ENCODE data around the gene TPRN.

Gene TPRN

DNA sequence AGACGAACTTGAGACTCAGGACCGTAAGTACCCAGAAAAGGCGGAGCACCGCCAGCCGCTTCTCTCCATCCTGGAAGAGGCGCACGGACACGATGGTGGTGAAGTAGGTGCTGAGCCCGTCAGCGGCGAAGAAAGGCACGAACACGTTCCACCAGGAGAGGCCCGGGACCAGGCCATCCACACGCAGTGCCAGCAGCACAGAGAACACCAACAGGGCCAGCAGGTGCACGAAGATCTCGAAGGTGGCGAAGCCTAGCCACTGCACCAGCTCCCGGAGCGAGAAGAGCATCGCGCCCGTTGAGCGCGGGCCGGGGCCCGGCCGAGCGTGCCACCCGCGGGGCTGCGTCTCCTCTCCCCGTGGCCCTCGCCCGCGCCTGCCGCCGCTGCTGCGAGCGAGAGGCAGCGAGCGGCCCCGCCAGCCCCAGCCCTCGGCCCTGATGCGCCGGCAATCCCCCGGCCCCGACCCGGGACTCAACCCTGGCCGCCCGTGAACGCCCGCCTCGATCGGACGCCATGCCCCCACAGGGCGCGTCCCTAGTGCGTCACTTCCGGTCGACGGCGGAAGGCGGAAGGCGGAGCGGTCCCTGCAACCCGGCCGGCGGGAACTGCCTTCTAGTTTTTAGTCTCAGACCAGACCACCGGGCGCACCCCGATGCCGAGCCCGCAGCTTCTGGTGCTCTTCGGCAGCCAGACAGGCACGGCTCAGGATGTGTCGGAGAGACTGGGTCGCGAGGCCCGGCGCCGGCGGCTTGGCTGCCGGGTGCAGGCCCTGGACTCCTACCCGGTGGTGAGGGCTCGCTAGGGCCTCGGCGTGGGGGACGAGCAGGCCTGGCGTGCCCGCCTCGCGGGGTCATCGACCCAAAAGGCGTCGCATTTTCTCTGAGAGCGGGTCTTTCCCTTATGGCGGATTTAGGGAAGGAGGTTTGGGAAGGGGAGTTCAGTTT, 4.9 kb upstream of the TPRN start, which contains the start of the genes NDOR1 and TMEM203:
TSS of gene NDOR1 (plus strand) at position 575 of the 944 bp plus-strand sequence. CDS start at position 653, 78 bp downstream.
TSS of gene TMEM203 (minus strand) at position 523 of the 944 bp plus-strand sequence. CDS start at position 289, 234 bp downstream.
- TF ChIP-seq FOXP2 (optimal IDR thresholded peaks at IDR 0.05; ENCODE audit: borderline replicate concordance, extremely low read depth, extremely low read length, insufficient read depth) (no peak), SIN3A (IDR thresholded peaks at IDR 0.05; ENCODE audit: borderline replicate concordance, insufficient read depth, low read length) (peak; percentile 74; the same call in 1 of the 2 replicates), POLR2AphosphoS5 (IDR thresholded peaks at IDR 0.05; ENCODE audit: low read depth, low read length) (peak; percentile 76; the same call in 1 of the 2 replicates), TAF1 (IDR thresholded peaks at IDR 0.05; ENCODE audit: borderline replicate concordance, insufficient read depth, low read length) (peak; percentile 82; the same call in 1 of the 2 replicates)
- TF ChIP-seq, protein P1, sequence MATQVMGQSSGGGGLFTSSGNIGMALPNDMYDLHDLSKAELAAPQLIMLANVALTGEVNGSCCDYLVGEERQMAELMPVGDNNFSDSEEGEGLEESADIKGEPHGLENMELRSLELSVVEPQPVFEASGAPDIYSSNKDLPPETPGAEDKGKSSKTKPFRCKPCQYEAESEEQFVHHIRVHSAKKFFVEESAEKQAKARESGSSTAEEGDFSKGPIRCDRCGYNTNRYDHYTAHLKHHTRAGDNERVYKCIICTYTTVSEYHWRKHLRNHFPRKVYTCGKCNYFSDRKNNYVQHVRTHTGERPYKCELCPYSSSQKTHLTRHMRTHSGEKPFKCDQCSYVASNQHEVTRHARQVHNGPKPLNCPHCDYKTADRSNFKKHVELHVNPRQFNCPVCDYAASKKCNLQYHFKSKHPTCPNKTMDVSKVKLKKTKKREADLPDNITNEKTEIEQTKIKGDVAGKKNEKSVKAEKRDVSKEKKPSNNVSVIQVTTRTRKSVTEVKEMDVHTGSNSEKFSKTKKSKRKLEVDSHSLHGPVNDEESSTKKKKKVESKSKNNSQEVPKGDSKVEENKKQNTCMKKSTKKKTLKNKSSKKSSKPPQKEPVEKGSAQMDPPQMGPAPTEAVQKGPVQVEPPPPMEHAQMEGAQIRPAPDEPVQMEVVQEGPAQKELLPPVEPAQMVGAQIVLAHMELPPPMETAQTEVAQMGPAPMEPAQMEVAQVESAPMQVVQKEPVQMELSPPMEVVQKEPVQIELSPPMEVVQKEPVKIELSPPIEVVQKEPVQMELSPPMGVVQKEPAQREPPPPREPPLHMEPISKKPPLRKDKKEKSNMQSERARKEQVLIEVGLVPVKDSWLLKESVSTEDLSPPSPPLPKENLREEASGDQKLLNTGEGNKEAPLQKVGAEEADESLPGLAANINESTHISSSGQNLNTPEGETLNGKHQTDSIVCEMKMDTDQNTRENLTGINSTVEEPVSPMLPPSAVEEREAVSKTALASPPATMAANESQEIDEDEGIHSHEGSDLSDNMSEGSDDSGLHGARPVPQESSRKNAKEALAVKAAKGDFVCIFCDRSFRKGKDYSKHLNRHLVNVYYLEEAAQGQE (IDR thresholded peaks at IDR 0.05; ENCODE audit: insufficient read depth in 1 of 2, low read depth in 2 of 2, low read length in 2 of 2), result peak in 1 of 2 experiments; percentile 46; a peak in 1 of 4 replicates

DNA sequence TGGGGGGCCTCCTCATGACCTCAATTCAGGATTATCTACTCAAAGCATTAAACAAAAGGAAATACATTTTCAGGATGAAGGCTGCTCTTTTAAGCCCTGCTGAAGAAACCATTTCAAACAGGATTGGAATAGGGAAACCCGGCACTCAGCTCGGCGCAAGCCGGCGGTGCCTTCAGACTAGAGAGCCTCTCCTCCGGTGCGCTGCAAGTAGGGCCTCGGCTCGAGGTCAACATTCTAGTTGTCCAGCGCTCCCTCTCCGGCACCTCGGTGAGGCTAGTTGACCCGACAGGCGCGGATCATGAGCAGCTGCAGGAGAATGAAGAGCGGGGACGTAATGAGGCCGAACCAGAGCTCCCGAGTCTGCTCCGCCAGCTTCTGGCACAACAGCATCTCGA, 4.2 kb upstream of the TPRN start:
- TF ChIP-seq TAF1 (IDR thresholded peaks at IDR 0.05; ENCODE audit: borderline replicate concordance, insufficient read depth, low read length), result no peak

DNA sequence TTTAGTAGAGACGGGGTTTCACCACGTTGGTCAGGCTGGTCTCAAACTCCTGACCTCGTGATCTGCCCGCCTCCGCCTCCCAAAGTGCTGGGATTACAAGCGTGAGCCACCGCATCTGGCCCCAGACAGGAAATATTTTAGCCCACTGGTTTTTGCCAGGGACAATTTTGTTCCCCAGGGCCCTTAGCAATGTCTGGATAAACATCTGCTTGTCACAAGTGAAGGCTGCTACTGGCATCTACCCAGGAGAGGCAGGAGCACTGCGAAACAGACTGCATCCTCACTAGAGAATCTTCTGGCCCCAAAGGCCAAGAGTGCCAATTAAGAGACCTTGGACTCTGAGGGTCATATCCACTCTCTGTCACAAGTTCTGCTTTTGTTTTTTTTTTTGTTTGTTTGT, 2.4 kb upstream of the TPRN start:
- TF ChIP-seq SIN3A (IDR thresholded peaks at IDR 0.05; ENCODE audit: borderline replicate concordance, insufficient read depth, low read length) (no peak), TAF1 (IDR thresholded peaks at IDR 0.05; ENCODE audit: borderline replicate concordance, insufficient read depth, low read length) (no peak), FOXP2 (optimal IDR thresholded peaks at IDR 0.05; ENCODE audit: borderline replicate concordance, extremely low read depth, extremely low read length, insufficient read depth) (no peak), POLR2AphosphoS5 (IDR thresholded peaks at IDR 0.05; ENCODE audit: low read depth, low read length) (no peak)
- TF ChIP-seq, protein P1 (IDR thresholded peaks at IDR 0.05; ENCODE audit: insufficient read depth in 1 of 2, low read depth in 2 of 2, low read length in 2 of 2), result no peak

DNA sequence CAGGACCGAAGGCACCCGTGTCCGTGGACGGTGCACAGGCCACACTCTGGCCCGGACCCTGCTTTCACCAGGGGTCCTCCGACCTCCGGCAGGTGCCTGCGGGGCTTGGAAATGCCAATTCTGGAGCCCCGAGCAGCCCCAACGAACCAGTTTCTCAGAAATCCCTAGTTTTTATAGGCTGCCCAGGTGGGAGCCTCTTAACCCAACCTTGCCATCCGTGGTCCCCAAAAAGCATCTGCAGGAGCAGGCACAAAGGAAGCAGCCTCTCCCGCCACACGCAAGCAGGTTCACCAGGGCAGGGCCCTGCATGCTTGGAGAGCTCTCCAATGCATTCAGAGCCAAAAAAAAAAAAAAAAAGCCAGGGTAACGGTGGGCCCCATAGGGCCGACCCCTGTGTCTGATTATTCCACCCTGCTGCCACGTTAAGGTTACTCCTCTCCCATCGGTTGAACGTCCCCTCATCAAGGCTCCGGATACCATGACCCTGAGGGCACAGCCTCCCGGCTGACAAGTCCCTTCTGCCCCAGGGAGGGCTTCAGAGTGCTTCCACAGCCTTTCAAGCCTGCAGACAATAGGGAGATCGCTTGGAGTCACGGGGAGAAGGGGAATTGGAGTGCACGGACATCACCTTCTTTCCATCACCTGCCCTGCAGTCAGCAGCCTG, 796 bp upstream of the TPRN start:
- TF ChIP-seq SIN3A (IDR thresholded peaks at IDR 0.05; ENCODE audit: borderline replicate concordance, insufficient read depth, low read length) (no peak), FOXP2 (optimal IDR thresholded peaks at IDR 0.05; ENCODE audit: borderline replicate concordance, extremely low read depth, extremely low read length, insufficient read depth) (no peak), TAF1 (IDR thresholded peaks at IDR 0.05; ENCODE audit: borderline replicate concordance, insufficient read depth, low read length) (no peak), POLR2AphosphoS5 (IDR thresholded peaks at IDR 0.05; ENCODE audit: low read depth, low read length) (no peak)
- TF ChIP-seq, protein P1 (IDR thresholded peaks at IDR 0.05; ENCODE audit: insufficient read depth in 1 of 2, low read depth in 2 of 2, low read length in 2 of 2), result no peak

DNA sequence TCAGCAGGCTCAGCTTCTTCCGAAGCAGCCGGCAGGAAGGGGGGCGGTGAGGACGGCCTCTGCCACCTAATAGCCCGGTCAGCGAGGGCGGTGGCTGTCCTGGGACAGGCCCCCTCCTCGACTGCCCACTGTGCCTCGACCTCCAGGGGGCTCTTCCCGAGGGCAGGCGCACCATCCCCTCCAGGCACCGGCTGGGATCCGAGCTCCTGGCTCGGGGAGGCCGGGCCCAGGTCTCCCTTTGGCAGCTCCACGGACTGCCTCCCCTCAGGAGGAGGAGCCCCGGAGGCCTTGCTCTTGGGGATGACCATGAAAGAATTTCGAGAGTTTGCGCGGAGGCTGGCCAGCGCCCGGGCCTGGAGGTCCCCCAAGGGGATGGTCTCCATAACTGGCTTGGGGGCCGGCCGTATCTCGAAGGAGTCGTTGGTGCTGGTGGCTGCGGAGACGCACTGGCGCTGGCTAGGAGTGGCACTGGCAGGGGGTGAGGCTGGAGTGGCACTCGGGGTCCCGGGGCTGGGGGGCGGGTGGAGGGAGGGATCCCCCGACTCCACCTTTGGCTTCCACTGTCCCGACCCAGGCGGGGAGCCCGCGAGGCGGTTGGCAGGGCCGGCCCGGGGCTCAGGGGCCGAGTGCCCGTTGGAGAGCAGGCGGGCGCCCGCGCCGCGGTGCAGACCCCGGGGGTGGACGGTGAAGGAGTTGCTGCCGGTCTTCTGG, 975 bp downstream of the TPRN start:
- TF ChIP-seq SIN3A (IDR thresholded peaks at IDR 0.05; ENCODE audit: borderline replicate concordance, insufficient read depth, low read length), result no peak
- TF ChIP-seq POLR2AphosphoS5 (IDR thresholded peaks at IDR 0.05; ENCODE audit: low read depth, low read length), result no peak
- no peak for TF ChIP-seq FOXP2 (optimal IDR thresholded peaks at IDR 0.05; ENCODE audit: borderline replicate concordance, extremely low read depth, extremely low read length, insufficient read depth)
- TF ChIP-seq, protein P1 (IDR thresholded peaks at IDR 0.05; ENCODE audit: insufficient read depth in 1 of 2, low read depth in 2 of 2, low read length in 2 of 2), result no peak
- no peak for TF ChIP-seq TAF1 (IDR thresholded peaks at IDR 0.05; ENCODE audit: borderline replicate concordance, insufficient read depth, low read length)
